Activated CD4-positive, CD25-positive, alpha-beta regulatory T cell (primary cell): ENCODE results near the gene LRFN3.
"Not testable (repeated sequence)": the region's sequence is repeated elsewhere in the genome, so short reads cannot be mapped to it uniquely, and the experiment has no call there.

Experiments
- DNase-seq, 4 experiments: peaks; one replicate each; lab custom pipeline; 2025; lab: John Stamatoyannopoulos, UW

Gene LRFN3

GRCh38 chr19:35907377-35907745, 28.8 kb upstream of the LRFN3 start:
- no peak for DNase-seq

- DNase-seq, result no peak
Observed at GRCh38 chr19:35908010-35908441, 28.1 kb upstream of the LRFN3 start, which contains the start of gene TYROBP. Gene TYROBP (minus strand): TSS chr19:35908295. CDS start chr19:35908228, 67 bp downstream.

GRCh38 chr19:35908973-35909683, 27.0 kb upstream of the LRFN3 start:
- no peak for DNase-seq

DNA sequence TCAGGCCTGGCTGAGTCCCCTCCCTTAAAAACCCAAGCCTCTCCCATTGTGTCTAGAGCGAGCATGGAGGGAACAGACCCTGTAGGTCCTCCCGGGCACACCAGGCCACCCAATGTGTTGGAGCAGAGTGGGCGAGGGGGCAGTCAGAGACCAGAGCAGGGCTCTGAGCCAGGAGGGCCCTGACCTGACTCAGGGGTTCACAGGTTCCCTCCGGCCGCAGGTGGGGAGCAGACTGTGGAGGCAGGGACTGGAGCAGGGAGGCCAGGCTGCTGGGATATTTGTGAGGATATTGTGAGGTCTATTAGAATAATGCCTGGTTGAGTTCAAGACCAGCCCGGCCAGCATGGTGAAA, 26.5 kb upstream of the LRFN3 start:
- DNase-seq, result no peak

DNA sequence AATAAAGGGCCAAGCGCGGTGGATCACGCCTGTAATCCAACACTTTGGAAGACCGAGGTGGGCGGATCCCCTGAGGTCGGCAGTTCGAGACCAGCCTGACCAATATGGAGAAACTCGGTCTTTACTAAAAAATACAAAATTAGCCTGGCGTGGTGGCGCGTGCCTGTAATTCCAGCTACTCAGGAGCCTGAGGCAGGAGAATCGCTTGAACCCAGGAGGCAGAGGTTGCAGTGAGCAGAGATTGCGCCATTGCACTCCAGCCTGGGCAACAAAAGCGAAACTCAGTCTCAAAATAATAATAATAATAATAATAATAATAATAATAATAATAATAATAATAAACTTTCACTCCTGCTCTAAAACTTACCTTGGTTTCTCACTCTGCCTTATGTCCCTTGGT, 25.8 kb upstream of the LRFN3 start:
- not testable (repeated sequence) for DNase-seq

GRCh38 chr19:35911173-35911572, 25.0 kb upstream of the LRFN3 start:
- DNase-seq, result no peak

GRCh38 chr19:35911790-35912189, 24.4 kb upstream of the LRFN3 start:
- no peak for DNase-seq

DNA sequence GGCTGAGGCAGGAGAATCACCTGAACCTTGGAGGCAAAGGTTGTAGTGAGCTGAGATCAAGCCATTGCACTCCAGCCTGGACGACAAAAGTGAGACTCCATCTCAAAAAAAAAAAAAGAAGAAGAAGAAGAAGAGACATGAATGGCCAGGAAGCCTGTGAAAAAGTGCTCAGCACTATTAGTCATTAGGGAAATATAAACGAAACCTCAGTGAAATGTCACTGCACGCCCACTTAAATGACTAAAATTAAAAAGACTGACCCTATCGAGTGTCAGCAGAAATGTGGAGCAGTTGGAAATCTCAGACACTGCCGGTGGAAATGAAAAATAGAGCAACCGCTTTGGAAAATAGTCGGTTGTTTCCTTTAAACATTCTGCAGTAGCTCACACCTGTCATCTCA, 22.6 kb upstream of the LRFN3 start:
- DNase-seq, result no peak

DNA sequence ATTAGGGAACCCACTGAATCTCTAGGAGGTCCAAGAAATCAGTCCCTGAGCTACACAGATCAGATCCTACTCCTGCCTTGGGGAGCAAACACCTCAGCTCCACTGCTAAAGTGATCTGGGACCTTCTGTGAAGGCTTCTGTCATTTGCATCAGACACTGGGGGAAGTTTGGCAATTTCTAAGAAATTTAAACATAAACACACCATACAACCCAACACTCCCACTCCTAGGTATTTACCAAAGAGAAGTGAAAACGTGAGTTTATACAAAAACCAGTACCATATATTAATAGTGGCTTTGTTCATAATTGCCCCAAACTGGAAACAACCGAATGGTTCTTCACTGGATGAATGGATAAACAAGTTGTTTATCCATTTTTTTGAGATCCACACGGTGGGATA, 20.7 kb upstream of the LRFN3 start:
- DNase-seq, result no peak

GRCh38 chr19:35919306-35919705, 16.9 kb upstream of the LRFN3 start:
- DNase-seq, result no peak

DNA sequence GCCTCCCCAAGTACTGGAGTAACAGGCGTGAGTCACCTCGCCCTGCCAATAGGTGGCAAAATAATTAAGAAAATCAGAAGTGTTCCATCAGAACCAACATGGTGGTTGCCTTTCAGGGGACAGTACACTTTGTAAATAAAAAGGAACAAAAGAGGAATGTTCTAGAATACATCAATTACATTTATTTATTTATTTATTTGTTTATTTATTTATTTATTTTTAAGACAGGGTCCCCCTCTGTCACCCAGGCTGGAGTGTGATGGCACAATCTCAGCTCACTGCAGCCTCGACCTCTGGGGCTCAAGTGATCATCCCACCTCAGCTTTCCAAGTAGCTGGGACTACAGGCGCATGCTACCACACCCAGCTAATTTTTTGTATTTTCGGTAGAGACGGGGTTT, 15.2 kb upstream of the LRFN3 start:
- DNase-seq, result no peak

GRCh38 chr19:35925501-35925900, 10.7 kb upstream of the LRFN3 start:
- no peak for DNase-seq

- no peak for DNase-seq
Observed at GRCh38 chr19:35928507-35928906, 7.7 kb upstream of the LRFN3 start.

- DNase-seq, result no peak
Observed at GRCh38 chr19:35929876-35930275, 6.3 kb upstream of the LRFN3 start.

DNA sequence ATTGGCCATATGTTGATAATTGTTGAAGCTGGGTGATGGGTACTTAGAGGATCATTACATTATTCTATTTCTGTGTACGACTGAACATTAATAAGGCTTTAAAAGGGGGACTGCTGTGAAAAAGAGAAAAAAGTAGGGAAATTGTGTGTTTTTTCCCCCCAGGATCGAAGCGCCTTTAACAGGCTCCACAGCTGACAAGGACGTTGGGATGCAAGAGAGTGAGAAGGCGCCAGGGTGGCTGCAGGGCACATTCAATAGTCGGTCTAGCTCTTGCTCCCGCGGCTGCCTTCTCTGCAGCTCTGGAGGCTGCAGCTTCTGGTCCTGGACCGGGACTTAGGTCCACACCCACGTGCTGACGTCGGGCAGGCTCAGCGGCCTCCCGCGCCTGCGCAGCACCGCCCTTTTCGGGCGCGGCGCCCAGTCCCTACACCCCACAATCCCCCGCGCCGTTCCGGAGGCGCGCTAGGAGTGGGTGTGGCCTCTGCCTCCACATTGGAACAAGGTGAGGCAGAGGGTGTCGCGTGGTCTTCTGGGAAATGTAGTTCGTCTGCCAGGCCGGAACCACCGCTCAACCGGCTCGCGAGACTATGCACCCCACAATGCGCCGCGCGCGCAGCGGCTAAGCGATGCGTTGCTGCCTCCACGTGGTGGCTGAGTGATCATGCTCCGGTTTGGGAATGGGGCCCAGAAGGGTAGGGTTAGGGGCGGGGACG, 4.9 kb upstream of the LRFN3 start:
- DNase-seq, result peak; percentile 96 to 99 (median 97)

GRCh38 chr19:35931874-35932202, 4.3 kb upstream of the LRFN3 start:
- no peak for DNase-seq

DNA sequence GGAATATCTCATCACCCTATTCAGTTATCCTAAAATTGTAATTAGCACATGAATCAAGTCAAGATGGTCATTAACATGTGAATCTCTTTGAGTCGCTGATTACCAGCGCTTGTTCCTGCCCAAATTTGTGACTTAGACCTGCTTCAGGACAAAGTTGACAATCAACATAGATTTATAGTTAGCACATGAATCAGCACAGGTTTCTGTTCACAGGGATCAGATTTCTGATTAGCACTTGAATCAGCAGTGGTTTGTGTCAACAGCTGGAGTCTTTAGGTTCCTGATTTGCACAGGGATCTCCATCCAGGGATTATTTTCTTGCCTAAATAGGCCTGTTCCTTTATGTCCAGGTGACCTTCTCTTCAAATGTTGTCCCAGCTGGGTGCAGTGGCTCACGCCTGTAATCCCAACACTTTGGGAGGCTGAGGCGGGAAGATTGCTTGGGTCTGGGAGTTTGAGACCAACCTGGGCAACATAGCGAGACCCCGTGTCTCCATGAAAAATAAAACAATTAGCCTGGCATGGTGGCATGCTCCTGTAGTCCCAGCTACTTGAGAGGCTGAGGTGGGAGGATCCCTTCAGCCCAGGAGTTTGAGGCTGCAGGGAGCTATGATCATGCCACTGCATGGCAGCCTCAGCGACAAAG, 3.8 kb upstream of the LRFN3 start:
- no peak for DNase-seq

DNA sequence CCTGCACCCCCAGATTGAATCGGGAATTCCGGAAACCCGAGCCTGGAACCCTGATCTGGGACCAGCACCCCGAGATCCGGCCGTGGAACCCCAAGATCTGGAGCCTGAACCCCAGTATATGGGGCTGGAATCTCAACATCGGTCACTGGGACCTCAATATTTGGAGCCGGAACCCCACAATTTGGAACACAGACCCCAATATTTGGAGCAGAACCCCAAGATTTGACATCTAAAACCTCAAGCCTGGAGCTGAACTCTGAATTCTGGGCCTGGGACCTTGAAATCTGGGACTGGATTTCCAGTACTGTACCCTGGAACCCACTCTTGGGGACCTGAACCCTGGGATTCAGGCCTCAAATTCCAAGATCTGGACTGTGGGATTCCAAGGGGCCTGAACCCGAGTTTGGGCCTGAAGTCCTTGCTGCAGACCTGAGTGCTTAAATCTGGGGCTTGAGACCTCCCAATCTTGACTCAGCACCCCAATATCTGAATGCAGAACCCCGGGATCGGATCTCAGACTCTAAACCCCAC, 629 bp downstream of the LRFN3 start:
- DNase-seq, result no peak

DNA sequence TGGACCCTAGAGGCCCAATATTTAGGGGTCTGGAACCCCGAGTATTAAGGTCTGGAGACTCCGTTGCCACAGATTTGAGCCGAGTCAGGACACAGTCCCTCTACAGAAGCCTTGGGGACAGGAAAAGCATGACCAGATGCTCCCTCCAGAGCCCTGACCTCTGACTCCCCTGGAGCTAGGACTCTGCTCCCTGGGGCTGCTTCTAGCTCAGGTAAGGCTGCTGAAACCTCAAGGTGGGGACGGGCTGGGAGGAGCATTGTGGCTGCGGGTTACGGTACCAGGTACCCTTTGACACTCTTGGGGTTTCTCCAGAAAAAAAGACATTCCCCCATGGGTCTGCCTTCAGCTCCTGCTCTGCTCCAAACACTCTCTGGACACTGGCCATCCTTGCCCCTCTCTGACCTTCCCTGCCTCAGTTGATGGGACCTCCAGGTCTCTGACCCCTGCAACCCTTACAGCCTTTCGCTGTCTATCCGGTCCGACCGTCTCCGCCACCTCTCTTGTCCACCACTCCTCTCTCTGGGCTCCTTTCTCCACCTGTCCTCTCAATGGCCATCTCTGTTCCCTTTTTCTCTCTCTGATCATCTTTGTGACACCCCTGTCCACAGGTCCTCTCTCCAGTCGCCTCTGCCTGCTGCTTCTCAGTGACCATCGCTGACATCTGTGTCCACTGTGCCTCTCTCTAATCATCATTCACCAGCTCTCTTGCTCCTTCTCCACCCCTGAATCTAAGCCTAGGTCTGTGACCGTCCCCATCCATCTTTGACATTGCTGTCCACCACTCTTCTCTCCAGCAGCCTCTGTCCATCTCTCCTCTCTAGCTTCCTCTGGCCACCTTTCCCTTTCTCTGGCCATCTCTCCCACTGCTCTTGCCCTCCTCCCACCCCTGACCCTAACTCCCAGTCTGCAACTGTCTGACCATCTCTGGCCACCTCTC, 1.4 kb downstream of the LRFN3 start:
- no peak for DNase-seq

DNA sequence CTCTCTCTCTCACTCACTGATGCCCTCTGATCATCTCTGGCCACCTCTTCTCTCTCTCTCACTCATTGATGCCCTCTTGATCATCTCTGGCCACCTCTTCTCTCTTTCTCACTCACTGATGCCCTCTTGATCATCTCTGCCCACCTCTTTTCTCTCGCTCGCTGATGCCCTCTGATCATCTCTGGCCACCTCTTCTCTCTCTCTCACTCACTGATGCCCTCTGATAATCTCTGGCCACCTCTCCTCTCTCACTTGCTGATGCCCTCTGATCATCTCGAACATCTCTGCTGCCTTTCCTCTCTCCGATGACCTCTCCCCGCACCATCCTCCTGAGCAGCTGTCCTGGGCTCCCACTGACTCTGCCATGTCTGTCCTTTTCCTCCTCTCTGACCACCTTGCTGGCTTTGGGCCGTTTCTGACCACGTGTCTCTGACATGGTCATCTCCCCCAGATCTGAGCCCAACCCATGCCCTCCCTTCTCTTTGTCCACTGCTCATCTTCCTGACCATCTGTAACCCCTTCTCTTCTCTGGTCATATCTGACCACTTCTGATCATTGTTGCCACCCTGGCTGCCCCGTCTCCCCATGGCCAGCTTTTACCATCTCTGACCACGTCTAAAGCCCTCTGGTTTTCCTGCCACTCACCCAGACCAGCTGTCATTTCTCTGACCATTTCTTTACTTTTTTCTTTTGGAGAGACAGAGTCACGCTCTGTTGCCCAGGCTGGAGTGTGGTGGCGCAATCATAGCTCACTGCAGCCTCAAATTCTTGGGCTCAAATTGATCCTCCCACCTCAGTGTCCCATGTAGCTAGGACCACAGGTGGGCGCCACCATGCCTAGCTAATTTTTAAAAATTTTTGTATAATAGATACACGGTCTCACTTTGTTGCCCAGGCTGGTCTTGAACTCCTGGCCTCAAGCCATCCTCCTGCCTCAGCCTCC, 2.4 kb downstream of the LRFN3 start:
- DNase-seq, result no peak
